Activated CD4-positive, alpha-beta T cell treated with anti-CD3 and anti-CD28 coated beads, Interleukin-2, Interleukin-6, amounts not matched to agents 100 ng/mL and 50 ng/mL, durations not matched to agents 16 hours and 8 hours (primary cell): ENCODE results near the gene USP46.

ENCODE experiments used
- DNase-seq: peaks from one replicate; pipeline ENCODE4 v3.0.0-alpha.2; 2020

The USP46 gene

DNA sequence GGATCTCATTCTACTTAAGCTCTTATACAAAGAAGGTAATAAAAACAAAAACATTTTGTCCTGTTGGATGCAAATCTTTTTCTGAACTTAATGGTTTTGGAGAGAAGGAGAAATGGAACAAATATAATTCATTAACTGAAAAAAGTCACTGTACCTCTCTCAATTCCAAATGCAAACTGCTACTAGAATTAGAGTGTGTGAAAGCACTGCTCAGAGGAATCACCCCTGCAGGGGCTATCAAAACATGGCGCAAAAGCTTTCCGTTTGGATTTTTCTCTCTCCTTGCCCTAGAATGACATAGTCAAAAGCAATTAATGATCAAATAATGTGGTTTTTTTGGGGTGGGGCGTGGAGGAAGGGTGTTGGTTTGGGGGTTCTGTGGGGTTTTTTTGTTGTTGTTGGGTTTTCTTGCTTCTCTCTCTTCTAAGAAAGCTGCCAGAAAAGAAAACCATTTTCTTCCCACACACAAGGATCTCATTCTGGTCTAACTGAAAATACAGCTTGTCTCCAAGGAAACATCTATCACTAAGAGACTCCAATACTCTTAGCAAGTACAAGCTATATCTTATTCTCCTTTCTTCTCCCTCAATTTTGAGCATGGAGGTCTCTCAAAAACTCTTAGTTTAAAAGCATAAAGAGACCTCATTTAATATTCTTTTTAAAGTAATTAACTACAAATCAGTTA, 41.6 kb downstream of the USP46 start:
- no peak for DNase-seq

DNA sequence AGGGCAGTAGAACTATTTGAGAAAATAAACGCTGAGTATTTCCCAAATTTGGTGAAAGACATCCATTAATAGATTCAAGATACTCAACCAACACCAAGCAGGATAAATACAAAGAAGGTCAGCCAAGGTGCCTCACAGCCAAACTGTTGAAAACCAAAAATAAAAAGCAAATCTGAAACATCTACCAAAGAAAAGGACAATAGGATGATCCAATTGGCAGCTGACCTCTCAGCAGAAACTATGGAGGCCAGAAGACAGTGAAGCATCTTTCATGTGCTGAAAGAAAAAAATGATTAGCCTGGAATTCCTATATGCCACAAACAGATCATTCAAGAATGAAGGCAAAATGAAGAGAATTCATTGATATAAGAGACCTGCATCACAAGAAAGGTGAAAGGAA, 44.9 kb downstream of the USP46 start:
- no peak for DNase-seq

DNA sequence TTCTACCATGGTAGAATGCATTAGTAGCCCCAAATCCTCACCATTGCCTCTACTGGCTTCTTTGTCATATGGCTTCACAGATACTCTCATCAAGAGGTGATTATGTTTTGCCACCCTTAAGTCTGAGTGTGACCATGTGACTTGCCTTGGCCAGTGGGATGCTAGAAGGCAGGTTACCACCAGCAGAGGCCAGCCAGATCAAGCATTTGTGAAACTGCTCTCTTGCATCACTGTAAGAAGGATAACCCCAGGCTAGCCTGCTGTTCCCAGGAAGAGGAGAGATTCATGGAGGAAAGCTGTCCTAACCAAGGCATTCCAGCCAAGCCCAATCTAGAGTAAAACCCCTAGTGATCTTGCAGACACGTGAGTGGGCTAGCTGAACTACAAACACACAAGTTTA, 46.8 kb downstream of the USP46 start:
- DNase-seq = no peak

DNA sequence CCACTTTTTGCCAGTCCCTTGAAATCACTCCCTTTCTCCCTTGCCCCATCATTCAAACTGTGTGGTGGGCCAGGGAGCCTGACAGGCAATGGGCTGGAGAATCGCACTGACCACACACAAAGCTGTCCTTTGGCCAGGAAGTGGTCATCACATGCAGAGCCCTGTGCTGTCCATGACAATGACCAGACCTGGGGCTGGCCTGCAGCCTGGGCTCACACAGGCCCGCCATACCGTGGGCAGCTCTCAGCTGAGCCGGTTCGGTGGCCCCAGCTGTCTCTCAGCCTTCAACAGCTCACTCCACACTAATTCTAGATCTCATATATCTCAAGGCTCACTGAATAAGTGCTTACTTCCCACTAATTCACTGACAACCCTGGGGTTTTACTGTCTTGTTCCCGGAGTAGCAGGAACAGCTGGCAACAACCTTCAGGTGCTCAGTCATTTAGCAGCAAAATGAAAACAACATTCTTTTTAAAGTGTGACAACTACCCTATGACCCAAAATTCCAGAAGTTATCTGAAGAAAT, 48.0 kb downstream of the USP46 start:
- no peak for DNase-seq

DNA sequence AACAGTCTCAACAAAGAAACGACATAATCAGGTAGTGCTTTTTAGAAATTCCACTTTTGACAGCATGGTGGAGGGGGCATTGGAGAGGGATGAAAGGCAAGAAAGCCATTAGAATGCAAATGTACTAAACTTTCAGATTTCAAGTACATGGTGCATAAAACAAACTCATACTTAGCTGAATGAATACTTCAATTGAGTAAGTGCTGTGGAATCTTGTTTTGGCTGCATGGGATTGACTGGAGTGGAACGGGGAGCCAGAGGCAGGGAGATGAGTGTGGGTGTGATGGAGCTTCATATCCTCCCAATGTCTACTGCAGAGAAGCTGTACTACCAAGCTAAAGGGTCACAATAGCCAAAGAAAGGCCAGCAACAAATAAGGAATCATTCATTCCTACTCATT, 52.4 kb downstream of the USP46 start:
- no peak for DNase-seq

DNA sequence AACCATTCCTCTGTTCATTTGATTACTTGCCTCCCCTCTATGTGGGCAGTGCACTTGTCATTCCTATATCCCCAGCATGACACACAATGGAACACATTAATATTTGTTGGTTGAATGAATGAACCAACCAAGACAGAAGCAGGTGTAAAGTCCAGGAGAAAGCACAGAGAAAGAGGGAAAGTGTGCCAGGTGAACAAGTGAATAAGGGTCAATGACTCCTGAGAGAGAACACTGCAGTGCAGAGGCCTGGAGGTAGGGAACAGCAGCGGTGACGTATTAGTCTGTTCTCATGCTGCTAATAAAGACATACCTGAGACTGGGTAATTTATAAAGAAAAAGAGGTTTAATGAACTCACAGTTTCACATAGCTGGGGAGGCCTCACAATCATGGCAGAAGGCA, 53.1 kb downstream of the USP46 start:
- no peak for DNase-seq

DNA sequence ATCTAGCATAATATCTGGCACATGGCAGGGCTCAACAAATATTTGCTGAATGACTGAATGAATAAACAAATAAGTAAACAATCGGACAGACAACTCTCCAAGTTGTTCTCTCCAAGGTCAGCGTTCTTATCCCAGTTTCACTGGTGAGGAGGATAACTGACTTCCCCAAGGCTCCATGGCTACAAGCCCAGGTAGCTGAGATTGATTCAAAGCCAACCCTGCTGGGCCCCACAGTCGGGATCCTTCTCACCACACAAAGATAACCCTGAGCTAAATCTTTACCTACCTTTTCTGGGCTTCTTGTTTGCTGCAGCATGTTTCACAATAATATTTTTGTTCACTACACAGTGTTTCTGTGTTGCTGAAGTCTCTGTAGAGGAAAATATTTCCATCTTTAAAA, 54.9 kb downstream of the USP46 start:
- no peak for DNase-seq

DNA sequence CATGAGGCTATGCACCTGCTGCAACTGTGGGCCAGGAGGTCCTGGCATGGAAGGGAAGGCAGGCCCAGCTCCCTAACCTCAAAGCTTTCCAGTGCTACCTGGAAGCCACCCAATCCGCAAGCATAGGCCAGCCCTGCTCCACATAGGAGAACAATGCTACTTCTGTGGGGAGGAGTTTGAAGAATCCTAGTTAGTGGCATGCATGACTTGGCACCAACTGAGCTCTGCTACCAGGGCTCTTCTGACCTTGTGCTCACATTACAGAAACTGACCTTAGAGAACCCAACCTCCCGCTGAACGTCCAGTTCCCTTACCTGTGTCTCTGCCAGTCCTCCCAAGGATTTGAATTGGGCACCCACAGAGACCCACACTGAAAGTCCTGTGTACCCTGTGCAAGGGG, 58.8 kb downstream of the USP46 start:
- no peak for DNase-seq

DNA sequence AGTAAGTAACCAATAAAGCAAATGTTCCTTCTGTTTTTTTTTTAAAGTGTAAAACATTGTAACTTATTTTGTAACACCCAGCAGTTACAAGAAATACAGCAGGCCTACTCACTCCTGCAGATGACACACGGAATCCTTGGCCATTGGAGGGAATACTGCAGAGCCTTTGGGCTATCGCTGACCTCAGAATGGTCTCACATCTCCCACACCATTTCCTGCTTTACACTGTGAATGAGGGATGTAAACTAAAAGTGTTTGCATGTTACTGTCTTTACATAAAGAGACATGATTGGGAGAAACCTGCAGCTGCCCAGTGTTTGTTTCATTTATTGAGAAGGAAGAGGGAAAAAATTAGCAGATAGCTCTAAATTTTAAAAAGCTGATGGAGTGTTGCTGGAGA, 64.1 kb downstream of the USP46 start:
- no peak for DNase-seq

DNA sequence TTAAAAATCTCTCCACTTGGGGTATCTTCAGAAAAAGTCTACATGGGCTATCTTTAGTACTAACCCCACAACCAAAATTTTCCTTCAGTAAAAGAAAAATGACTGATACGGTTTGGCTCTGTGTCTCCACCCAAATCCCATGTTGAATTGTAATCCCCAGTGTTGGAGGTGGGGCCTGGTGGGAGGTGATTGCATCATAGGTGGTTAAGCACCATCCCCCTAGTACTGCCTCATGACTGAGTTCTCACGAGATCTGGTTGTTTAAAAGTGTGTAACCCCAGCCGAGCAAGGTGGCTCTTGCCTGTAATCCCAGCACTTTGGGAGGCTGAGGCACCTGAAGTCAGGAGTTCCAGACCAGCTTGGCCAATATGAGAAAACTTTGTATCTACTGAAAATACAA, 66.8 kb downstream of the USP46 start:
- DNase-seq = no peak

DNA sequence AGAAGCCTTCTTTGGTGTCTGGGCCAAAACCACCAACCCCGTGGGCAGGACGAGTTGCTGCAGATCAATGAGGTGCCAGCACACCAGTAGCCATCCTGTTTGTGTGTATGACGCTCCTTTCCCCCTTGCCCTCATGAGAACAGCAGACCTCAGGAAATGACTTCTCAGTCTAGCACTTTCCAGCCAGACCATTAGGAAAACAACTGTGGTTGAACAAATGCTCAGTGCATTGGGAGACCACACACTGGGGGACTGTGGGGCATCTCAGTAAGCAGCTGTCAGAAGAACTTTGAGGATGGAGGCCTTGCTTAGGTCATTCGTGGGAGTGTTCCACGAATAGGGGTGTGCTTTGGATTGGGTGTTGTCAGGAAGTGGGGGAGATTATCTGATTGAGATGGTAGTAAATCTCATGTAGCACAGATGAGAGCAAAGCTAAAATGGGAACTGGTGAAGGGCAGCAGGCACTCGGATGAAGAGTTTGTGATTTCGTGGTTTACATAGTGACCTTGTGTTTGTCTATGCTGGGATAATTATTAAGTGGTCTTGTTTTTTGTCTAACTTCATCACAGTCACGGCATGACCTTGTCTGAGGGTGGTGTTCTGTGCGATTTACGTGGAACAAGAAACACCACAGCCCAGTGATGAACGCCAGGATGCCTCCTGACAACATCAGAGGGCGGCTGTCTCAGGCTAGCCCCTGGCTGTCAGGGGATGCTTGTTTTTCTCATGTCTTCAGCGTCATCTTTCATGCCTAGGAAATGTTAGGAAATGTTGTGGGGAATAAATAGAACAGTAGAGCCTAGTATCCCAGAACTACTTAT, 70.1 kb downstream of the USP46 start:
- DNase-seq = peak; percentile 18

DNA sequence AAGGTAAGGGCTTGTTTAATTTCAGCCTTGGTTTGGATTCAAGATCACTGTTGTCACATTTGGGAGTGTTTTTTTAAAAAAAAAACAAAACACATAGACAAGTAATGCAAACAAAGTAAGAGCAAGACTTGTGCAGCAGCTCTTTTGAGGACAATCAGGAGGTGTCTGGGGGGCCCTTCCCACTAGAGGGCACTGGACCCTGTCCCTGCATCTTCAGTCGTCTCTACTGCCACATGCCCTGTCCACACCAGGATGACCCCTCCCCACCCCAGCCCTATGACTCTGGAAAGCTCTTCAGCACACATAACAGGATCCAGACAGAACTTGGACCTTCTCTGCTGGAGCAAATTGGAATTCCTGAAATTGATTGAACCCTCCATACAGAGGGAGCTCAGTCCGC, 71.0 kb downstream of the USP46 start:
- peak; percentile 18 for DNase-seq

DNA sequence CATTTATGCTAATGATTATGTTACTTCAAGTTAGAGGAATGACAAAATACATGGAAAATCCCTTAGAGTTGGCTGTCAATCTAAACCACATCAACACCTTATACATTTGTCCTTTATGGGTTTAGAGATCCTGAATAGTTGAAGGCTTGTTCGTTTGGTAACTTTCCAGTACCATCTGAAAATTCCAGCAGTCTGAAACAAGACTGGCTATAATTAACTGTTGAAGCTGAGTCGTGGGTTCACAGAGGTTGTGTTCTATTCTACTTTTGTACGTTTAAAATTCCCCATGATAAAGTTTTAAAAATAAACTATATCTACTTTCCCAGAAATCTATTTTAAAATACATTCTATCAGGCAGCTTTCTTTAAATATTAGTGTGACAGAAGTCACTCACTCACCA, 73.0 kb downstream of the USP46 start:
- DNase-seq = no peak

DNA sequence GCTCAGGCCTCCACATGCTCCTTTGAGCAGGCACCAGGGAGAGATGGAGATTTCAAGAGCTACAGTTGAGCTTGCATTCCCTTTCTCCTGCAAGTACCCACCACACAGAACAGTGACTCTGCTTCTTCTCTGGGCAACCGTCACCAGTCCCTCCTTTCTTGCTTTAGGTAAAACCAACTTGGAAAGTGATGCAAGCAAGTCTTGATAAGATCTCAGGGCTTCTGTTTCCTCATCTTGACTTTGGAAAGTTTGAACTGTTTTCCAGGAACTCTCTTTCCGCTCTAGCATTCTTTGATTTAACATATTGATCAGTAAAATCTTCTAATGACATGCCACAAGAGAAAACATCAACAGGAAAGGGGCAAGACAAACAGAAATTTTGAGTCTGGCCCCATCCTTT, 73.7 kb downstream of the USP46 start:
- no peak for DNase-seq

DNA sequence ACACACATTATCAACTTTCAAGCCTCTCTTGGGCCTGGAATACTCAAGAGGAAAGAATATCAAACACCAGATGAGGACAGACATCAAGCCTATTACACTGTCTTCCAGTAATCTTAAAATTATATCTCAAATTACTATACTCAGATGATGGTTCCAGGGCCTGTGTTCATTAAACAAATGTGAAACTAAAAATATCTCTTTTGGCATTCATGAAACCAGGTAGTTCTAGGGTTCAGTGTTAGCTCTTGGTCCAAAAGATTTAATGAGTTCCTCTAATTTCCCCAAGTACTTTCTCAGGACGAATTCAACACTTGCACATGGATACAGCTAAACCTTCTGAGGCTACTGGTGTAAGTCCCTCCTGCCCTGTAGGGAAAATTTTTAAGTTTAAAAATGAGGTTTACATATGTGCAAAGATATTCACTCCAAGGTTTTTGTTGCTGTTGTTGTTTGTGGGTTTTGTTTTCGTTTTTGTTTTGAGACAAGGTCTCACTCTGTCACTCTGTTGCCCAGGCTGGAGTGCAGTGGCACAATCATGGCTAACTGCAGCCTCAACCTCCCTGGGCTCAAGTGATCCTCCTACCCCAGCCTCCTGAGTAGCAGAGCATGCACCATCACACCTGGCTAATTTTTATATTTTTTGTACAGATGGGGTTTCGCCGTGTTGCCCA, 79.4 kb downstream of the USP46 start:
- no peak for DNase-seq

DNA sequence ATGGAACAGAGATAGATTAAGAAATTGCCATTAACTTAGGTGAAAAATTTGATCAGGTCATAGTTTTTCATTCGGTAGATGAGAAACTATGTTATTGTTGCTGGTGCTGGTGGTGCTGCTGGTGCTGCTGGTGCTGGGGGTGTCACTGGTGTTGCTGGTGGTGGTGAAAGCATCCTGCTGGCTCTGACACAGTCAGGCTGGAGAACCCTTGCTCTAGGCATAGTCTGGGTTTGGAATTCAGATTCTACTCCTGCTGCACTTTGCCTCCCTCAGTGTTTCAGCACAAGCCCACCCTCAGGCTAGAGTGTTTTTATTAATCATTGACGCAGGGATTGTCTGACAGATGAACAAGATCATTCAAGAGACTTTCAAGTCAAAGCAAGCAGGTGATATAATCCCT, 80.2 kb downstream of the USP46 start:
- no peak for DNase-seq

DNA sequence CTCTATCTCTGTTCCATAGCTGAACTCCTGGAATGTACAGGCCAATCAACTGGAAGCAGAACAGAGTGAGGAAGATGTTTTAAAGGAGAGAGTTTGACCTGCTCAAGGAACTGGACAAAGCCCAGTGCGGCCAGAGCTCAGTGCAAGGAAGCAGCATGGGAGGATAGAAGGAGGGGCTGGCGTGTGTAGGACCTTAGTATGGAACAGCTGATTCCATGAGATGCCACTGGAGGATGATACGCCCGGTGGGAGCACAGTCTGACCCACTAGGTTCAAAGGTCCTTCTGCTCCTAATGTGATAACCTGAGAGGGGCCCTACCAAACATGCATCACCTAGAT, 81.5 kb downstream of the USP46 start:
- no peak for DNase-seq

DNA sequence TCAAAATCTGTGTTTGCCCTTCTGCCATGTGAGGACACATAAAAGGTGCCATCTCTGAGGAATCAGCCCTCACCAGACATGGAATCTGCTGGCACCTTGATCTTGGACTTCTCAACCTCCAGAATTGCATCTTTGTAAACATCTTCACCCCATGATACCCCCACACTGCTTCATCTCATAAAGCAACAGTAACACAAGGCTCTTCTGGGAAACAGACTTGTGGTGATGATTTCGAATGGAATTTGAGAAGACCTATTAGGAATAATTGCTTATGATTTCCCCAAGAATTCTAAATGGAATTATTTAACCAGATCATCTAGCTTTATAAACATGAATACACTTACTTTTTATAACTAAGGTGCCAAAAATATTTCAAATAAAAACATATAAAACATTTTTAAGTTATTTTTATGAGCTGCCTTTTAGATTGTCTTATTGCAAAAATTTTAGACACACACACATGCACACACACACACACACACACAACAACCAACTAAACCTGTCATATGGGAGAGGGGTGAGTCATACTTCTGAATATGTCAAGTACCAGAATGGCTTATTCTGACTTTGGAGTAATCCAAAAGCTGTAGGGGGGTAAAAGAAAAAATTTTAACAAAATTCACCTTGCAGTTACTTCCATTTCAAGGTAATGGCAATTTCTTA, 82.0 kb downstream of the USP46 start:
- no peak for DNase-seq

DNA sequence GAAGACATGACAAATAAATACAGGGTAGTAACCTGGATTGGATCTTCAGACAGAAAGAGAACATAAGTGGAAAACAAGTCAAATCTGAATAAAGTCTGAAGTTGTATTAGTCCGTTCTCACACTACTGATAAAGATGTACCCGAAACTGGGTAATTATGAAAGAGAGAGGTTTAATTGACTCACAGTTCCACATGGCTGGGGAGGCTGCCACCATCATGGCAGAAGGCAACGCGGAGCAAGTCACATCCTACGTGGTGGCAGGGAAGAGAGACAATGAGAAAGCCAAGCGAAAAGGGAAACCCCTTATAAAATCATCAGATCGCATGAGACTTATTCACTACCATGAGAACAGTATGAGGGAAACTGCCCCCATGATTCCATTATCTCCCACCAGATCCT, 82.8 kb downstream of the USP46 start:
- DNase-seq = peak; percentile 3

DNA sequence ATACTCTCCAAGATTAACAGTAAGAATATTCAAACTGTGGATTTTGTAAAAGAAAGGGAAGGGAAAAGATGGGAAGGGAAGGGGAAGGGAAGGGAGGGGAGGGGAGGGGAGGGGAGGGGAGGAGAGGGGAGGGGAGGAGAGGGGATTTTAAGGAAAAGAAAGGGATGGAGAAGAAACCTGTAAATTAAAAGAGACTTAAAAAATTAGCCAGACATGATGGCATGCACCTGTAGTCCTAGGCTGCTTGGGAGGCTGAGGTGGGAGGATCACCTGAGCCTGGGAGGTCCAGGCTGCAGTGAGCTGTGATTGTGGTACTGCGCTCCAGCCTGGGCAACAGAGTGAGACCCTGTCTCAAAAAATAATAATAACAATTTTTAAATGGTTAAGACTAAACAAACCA, 83.7 kb downstream of the USP46 start:
- DNase-seq = no peak

DNA sequence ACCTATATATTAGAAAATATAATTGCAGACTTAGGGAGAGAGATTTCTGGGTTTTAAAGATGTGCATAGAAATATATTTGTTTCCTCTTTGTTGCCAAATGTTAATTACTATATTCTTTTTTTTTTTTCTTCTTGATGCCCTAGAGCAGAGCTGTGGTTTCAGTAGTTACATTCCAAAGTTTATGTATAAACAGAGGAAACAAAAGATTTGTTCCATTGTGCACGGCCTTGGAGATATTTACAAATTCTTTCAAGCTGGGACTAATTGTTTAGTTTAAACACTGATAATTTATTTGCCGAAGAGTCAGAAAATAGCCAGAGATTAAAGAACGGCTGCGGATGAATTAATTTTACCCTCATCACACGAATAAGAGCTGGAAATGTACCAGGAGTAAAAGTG, 85.1 kb downstream of the USP46 start:
- no peak for DNase-seq

DNA sequence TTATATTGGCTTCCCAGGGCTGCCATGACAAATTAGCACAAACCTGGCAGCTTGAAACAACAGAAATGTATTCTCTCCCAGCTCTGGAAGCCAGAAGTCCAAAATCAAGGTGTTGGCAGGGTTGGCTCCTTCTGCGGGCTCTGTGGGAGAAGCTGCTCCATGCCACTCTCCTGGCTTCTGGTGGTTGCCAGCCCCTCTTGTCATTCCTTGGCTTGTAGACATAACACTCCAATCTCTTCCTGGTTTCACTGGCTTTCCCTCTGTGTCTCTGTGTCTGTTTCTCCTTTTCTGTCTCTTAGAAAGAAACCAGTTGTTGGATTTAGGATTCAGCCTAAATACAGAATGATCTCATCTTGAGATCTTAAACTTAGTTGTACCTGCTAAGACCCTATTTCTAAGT, 85.5 kb downstream of the USP46 start:
- no peak for DNase-seq

DNA sequence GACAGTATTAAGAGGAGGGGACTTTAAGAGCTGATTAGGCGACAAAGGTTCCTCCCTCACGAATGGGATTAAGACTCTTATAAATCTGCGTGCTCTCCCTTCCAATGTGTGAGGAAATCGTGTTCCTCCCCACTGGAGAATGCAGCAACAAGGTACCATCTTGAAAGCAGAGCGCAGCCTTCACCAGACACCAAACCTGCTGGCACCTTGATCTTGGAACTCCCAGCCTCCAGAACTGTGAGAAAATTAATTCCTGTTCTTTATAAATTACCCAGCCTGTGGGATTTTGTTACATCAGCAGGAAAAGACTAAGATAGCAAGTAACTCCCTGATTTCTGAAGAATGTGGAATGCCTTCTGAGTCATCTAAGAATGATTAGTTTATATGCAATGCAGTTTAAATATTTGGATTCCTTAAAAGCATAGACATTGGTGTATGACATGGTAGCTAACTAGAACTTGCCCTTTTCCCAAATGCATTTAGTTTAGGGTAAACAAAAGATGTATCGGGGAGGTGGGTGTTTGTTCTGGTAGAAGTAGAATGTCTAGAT, 86.1 kb downstream of the USP46 start:
- no peak for DNase-seq
